ENCODE data around the gene CHTF18. TPM values are rescaled to one million over a fixed set of nuclear protein-coding genes. Genes with fewer than 3 reads are reported as not detected.
A peak's percentile ranks its signal among the peaks of the same experiment; 100 is the strongest.

Gene CHTF18
- total and polyA plus RNA-seq, 9 of the 15 experiments (the other 6 are each of a cell fraction or from before 2014, with no cell fraction given) = 2.5 to 123 (median 17.0) TPM

DNA sequence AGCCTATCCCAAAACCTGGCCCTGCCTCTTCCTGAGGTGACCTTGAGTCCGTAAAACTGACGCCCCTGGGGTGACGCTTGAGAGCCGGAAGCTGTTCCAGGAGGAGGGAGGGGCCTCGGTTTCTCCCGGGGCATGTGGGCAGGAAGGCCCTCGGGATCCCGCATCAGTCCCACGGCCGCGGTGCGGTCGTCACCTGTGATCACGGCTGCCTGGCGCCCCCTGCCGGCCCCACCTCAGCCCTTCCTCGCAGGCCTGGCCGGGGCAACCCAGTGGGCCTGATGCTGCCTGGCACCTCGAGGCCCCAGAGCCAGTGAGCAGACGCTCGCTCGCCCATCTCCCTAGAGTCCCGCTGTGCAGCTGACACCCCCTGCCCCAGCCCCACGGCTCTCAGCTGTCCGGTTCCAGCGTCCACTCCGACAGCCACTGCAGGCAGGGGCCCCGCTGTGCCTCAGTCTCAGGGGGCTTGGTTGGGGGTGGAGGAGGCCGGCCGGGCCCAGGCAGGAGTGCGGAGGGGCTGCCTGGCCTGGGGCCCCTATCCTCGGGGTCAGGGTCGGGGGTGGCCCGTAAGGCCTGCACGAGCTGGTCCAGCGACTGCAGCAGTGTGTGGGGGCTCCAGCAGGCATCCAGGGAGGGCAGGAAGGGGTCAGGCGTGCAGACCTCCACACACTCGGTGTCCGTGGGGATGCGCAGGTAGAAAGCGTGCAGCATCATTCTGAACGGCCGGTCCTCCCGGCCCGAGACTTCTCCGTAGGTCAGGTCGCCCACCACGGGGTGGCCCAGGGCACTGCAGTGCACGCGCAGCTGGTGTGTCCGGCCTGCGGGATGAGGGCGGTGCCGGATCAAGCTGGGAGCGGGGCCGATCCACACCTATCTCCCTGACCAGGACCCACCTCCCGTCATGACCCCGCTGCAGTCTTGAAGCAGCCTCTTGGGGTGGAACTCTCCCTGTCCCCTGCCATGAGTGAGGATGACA, 2.6 kb upstream of the CHTF18 start:
- FAIRE-seq = no peak
- WGBS (ENCODE audit: insufficient coverage, low coverage, missing lambda C conversion rate) = 58% methylated on average over 36 of the region's 58 CpGs
- Histone ChIP-seq H3K4me1 (replicated peaks in 1 of 2; ENCODE audit: control insufficient read depth in 2 of 2, insufficient read depth in 2 of 2, low read length in 2 of 2) (peaks cover 16 to 95% of the 10 kb centered on the region in 2 experiments; a peak in 4 of 5 replicates), H3K27ac (ENCODE audit: extremely low read depth, low read depth, low read length) (no peak overlapping the region), H3K9me3 (replicated peaks; ENCODE audit: control insufficient read depth, insufficient read depth, low read depth, low read length) (no peaks in the 10 kb centered on the region), H4K20me1 (replicated peaks; ENCODE audit: control insufficient read depth, insufficient read depth, low read length) (peaks cover 11% of the 10 kb centered on the region), H3K9me1 (ENCODE audit: control insufficient read depth, insufficient read depth, low read length) (no peaks in the 10 kb centered on the region), H2AFZ (ENCODE audit: low read depth, low read length) (no peak overlapping the region), H3K4me3 (no peak overlapping the region), H3K9ac (ENCODE audit: insufficient read depth in 1 of 2, low read depth in 2 of 2, low read length in 2 of 2) (peak overlapping the region in 1 of 2 experiments; percentile 97; a peak in 2 of 4 replicates), H3K27me3 (ENCODE audit: control insufficient read depth in 2 of 2, insufficient read depth in 2 of 2, low read length in 2 of 2) (peaks cover 0 to 2% of the 10 kb centered on the region in 2 experiments; a peak in 2 of 5 replicates), H3K4me2 (ENCODE audit: insufficient read depth, low read length) (no peak overlapping the region), H3K79me2 (ENCODE audit: control insufficient read depth, insufficient read depth, low read length) (peaks cover 29% of the 10 kb centered on the region), H3K36me3 (ENCODE audit: control insufficient read depth, insufficient read depth, low read length) (peaks cover 43% of the 10 kb centered on the region; the same call in 2 of the 3 replicates)
- peak; percentile 76 for ATAC-seq
- BruUV-seq (replicated peaks) = TSS peak; percentile 54
- peak; percentile 62 to 82 (median 70) for DNase-seq (ENCODE audit: extremely low read depth in 1 of 4, low spot score in 3 of 4)
- intact Hi-C loops (cut with micrococcal nuclease) = loop anchor here (1.0 kb wide), 2 partner anchors 41 to 75 kb away; no protein-coding TSS in a partner anchor
- in situ Hi-C loops (cut with MboI) = loop anchor here (5.0 kb wide), 2 partner anchors 44 to 74 kb away; partner anchors contain the start of gene CIAO3
- ChIA-PET CTCF (ENCODE audit: low intra/inter-chr PET ratio) (interaction anchor here (0.6 to 3.9 kb wide), 4 partner anchors 52 to 90 kb away, joined by 3 to 73 read pairs (median 6); partner anchors contain the start of gene METRN), POLR2A (interaction anchor here (1.1 to 1.3 kb wide), 2 partner anchors 10 to 12 kb away, joined by 3 to 4 read pairs; no protein-coding TSS in a partner anchor)
- peak; percentile 62 for TF ChIP-seq L3MBTL2 (IDR thresholded peaks at IDR 0.05)
- peak in 1 of 2 experiments; percentile 23; a peak in 1 of 4 replicates for TF ChIP-seq RCOR1 (IDR thresholded peaks at IDR 0.05; ENCODE audit: borderline replicate concordance in 1 of 2, low read depth in 2 of 2, low read length in 2 of 2)
- peak; percentile 66; the same call in 1 of the 2 replicates for TF ChIP-seq RB1 (IDR thresholded peaks at IDR 0.05; ENCODE audit: low read depth)
- peak; percentile 40 for TF ChIP-seq CXXC5 (CRISPR knock-in tag; IDR thresholded peaks at IDR 0.05)
- TF ChIP-seq NR3C1 (CRISPR knock-in tag; IDR thresholded peaks at IDR 0.05) = peak; percentile 39; the same call in 1 of the 2 replicates
- TF ChIP-seq, protein P1, sequence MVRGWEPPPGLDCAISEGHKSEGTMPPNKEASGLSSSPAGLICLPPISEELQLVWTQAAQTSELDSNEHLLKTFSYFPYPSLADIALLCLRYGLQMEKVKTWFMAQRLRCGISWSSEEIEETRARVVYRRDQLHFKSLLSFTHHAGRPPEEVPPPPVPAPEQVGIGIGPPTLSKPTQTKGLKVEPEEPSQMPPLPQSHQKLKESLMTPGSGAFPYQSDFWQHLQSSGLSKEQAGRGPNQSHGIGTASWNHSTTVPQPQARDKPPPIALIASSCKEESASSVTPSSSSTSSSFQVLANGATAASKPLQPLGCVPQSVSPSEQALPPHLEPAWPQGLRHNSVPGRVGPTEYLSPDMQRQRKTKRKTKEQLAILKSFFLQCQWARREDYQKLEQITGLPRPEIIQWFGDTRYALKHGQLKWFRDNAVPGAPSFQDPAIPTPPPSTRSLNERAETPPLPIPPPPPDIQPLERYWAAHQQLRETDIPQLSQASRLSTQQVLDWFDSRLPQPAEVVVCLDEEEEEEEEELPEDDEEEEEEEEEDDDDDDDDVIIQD (CRISPR knock-in tag; IDR thresholded peaks at IDR 0.05) = no peak
- TF ChIP-seq GTF2F1 (IDR thresholded peaks at IDR 0.05; ENCODE audit: low read depth, low read length) = no peak
- no peak for TF ChIP-seq FOSL1 (tag; conservative IDR thresholded peaks at IDR 0.05)
- TF ChIP-seq, protein P2, sequence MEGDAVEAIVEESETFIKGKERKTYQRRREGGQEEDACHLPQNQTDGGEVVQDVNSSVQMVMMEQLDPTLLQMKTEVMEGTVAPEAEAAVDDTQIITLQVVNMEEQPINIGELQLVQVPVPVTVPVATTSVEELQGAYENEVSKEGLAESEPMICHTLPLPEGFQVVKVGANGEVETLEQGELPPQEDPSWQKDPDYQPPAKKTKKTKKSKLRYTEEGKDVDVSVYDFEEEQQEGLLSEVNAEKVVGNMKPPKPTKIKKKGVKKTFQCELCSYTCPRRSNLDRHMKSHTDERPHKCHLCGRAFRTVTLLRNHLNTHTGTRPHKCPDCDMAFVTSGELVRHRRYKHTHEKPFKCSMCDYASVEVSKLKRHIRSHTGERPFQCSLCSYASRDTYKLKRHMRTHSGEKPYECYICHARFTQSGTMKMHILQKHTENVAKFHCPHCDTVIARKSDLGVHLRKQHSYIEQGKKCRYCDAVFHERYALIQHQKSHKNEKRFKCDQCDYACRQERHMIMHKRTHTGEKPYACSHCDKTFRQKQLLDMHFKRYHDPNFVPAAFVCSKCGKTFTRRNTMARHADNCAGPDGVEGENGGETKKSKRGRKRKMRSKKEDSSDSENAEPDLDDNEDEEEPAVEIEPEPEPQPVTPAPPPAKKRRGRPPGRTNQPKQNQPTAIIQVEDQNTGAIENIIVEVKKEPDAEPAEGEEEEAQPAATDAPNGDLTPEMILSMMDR (IDR thresholded peaks at IDR 0.05 in 2 of 3, conservative IDR thresholded peaks at IDR 0.05 in 1 of 3; ENCODE audit: insufficient read depth in 2 of 3, low read depth in 1 of 3, low read length in 3 of 3) = peak; percentile 82 to 88 (median 83)
- TF ChIP-seq ARID2 (IDR thresholded peaks at IDR 0.05) = peak; percentile 40; the same call in 1 of the 2 replicates
- TF ChIP-seq, protein P3, sequence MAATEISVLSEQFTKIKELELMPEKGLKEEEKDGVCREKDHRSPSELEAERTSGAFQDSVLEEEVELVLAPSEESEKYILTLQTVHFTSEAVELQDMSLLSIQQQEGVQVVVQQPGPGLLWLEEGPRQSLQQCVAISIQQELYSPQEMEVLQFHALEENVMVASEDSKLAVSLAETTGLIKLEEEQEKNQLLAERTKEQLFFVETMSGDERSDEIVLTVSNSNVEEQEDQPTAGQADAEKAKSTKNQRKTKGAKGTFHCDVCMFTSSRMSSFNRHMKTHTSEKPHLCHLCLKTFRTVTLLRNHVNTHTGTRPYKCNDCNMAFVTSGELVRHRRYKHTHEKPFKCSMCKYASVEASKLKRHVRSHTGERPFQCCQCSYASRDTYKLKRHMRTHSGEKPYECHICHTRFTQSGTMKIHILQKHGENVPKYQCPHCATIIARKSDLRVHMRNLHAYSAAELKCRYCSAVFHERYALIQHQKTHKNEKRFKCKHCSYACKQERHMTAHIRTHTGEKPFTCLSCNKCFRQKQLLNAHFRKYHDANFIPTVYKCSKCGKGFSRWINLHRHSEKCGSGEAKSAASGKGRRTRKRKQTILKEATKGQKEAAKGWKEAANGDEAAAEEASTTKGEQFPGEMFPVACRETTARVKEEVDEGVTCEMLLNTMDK (IDR thresholded peaks at IDR 0.05; ENCODE audit: borderline replicate concordance, insufficient read depth, low read depth, low read length, poor library complexity, severe bottlenecking) = peak; percentile 85
